ENCODE results near the gene ZNFX1.

DNA sequence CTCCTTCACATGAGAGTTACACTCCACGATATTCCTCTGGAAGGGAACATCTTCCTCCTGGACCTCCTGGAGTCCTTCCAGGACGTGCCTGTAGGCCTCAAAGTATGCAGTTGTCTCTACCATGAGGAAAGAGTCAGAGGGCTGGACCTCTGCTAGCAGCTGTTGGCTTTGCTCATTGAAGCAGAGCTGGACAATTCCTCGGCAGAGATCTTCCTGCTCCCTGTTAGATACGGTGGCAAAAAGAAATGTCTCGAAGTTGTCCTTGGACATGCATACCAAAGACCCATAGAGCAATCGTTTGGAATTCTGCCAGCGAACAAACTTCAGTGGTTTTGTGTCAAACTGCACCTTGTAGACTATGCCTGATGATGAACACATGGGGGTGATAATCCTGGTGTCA, 7.7 kb downstream of the ZNFX1 start:
- TF ChIP-seq GATA2 (IDR thresholded peaks at IDR 0.05; ENCODE audit: low read depth, low read length): no peak
- TF ChIP-seq GATA3 (IDR thresholded peaks at IDR 0.05; ENCODE audit: low read depth, low read length): no peak
